ENCODE measurements around the gene GRIA3.

DNA sequence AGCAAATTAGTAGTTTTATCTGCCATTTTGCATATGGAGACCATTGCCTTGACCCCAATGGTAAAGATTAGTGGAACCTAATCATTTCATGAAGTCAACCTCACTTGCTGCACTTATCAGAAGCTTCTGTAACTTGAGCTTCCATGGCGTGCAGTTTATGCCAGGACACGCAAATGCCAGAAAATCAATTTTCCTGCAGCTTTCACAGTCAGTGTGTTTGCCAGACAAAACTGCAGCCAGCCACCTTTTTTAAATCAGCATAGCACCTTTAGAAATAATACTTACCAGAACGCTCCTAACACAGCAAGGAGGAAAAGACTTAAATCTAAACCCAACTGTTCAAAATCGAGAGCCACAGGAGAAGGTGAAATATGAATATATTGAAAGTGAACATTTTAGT, 265.3 kb downstream of the GRIA3 start:
- TF ChIP-seq, protein P1, sequence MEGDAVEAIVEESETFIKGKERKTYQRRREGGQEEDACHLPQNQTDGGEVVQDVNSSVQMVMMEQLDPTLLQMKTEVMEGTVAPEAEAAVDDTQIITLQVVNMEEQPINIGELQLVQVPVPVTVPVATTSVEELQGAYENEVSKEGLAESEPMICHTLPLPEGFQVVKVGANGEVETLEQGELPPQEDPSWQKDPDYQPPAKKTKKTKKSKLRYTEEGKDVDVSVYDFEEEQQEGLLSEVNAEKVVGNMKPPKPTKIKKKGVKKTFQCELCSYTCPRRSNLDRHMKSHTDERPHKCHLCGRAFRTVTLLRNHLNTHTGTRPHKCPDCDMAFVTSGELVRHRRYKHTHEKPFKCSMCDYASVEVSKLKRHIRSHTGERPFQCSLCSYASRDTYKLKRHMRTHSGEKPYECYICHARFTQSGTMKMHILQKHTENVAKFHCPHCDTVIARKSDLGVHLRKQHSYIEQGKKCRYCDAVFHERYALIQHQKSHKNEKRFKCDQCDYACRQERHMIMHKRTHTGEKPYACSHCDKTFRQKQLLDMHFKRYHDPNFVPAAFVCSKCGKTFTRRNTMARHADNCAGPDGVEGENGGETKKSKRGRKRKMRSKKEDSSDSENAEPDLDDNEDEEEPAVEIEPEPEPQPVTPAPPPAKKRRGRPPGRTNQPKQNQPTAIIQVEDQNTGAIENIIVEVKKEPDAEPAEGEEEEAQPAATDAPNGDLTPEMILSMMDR (IDR thresholded peaks at IDR 0.05): no peak
- TF ChIP-seq POLR2A (IDR thresholded peaks at IDR 0.05): no peak
